Panc1 (cell line): ENCODE data around the gene MUC5B. TPM values are rescaled to one million over a fixed set of nuclear protein-coding genes. Genes with fewer than 3 reads are reported as not detected.

Source experiments
- ATAC-seq: fragments of 200-7000 bp; cut with Tn5 transposase; 2 replicates; pipeline ENCODE4 v1.9.1; 2020; ENCODE audit warnings: mild to moderate bottlenecking, moderate library complexity
- BruUV-seq: library from RNA; stranded (reverse); fragments of 400-500 nt; replicated peaks from 2 replicates; lab custom pipeline; 2021; lab: Mats Ljungman, UMichigan
- CTCF ChIA-PET: fragments of 300-600 bp; sonication (Branson Sonifier 250); formaldehyde crosslinking; loops from one replicate; lab custom pipeline; 2022; ENCODE audit warnings: antibody characterized with exemption; lab: Charles Lee
- POLR2A ChIA-PET: fragments of 300-600 bp; sonication (Branson Sonifier 250); formaldehyde crosslinking; loops from one replicate; lab custom pipeline; 2022; ENCODE audit warnings: antibody characterized with exemption; lab: Charles Lee
- DNase-seq: peaks from one replicate; pipeline ENCODE4 v3.0.0-alpha.2; 2010; ENCODE audit warnings: low read depth, low spot score
- H3K27ac ChIP-seq: 2 replicates; pipeline ENCODE4 v1.5.1; 2011; ENCODE audit warnings: mild to moderate bottlenecking, low read length, inconsistent platforms
- H3K27me3 ChIP-seq: fragments of 200-500 bp; sonication (Bioruptor generic); 2 replicates; pipeline ENCODE4 v1.6.0; 2014; ENCODE audit warnings: low read length, inconsistent platforms; ENCODE audit not compliant: control insufficient read depth, insufficient read depth
- H3K36me3 ChIP-seq: fragments of 200-500 bp; sonication (Bioruptor generic); 2 replicates; pipeline ENCODE4 v1.5.1; 2014; ENCODE audit warnings: inconsistent platforms, mild to moderate bottlenecking, low read length, moderate library complexity; ENCODE audit not compliant: control insufficient read depth, insufficient read depth
- H3K4me1 ChIP-seq: 2 replicates; pipeline ENCODE4 v1.5.1; 2011; ENCODE audit warnings: inconsistent platforms, mild to moderate bottlenecking, low read length, moderate library complexity; ENCODE audit not compliant: control insufficient read depth, insufficient read depth
- H3K4me3 ChIP-seq, 2 experiments: 2 replicates each; pipeline ENCODE4 v1.5.1; 2011 to 2012; ENCODE audit warnings: low read depth in 2 of 2, low read length in 2 of 2, mild to moderate bottlenecking in 2 of 2, inconsistent platforms in 1 of 2, moderate library complexity in 1 of 2
- H3K9me3 ChIP-seq: fragments of 200-500 bp; sonication (Bioruptor generic); 2 replicates; pipeline ENCODE4 v1.5.1; 2014; ENCODE audit warnings: low read depth, mild to moderate bottlenecking, inconsistent platforms, low read length, moderate library complexity; ENCODE audit not compliant: control insufficient read depth, insufficient read depth
- CTCF ChIP-seq: fragments of 450-650 bp; IDR thresholded peaks from 2 replicates; pipeline ENCODE4 v1.5.1; 2017; ENCODE audit warnings: mild to moderate bottlenecking
- POLR2AphosphoS5 ChIP-seq: IDR thresholded peaks from 2 replicates; pipeline ENCODE4 v1.6.1; 2012; ENCODE audit warnings: mild to moderate bottlenecking, low read depth, low read length, moderate library complexity
- REST ChIP-seq, 2 experiments: IDR thresholded peaks; 2 replicates each; pipeline ENCODE4 v1.6.1; 2011 to 2012; ENCODE audit warnings: low read depth in 2 of 2, control low read depth in 1 of 2, low read length in 1 of 2, mild to moderate bottlenecking in 1 of 2, moderate library complexity in 1 of 2; ENCODE audit not compliant: insufficient read depth in 1 of 2
- SIN3A ChIP-seq: IDR thresholded peaks from 2 replicates; pipeline ENCODE4 v1.6.1; 2012; ENCODE audit warnings: low read depth, mild to moderate bottlenecking, low read length, moderate library complexity, borderline replicate concordance; ENCODE audit not compliant: insufficient read depth
- TCF7L2 ChIP-seq: IDR thresholded peaks from 2 replicates; pipeline ENCODE4 v1.6.1; 2011; ENCODE audit warnings: mild to moderate bottlenecking, low read depth, low read length, inconsistent platforms
- in situ Hi-C: cut with HindIII; loops from 2 replicates; pipeline ENCODE4 v1.10.0; 2016; ENCODE audit warnings: low sequenced_read_pairs, low pct_unique_long_range_greater_than_20kb
- intact Hi-C: fragments of 100-400 bp; cut with micrococcal nuclease; formaldehyde crosslinking; loops from one replicate; pipeline ENCODE4 v1.10.0; 2022; ENCODE audit not compliant: unreplicated experiment
- total RNA-seq: library from RNA; stranded (reverse); gene quantifications from one replicate; pipeline ENCODE4 v1.2.1, GENCODE V29; 2021; ENCODE audit not compliant: unreplicated experiment

MUC5B gene
- total RNA-seq, 1 experiment from 2014 or later = 1.2 TPM

- intact Hi-C loops = loop anchor here (10.0 kb wide), 1 partner anchor 210 kb away; no protein-coding TSS in a partner anchor
- H3K4me1 ChIP-seq = peaks cover 20% of the 10 kb centered on the region
- no peaks in the 10 kb centered on the region for H3K36me3 ChIP-seq
- H3K27ac ChIP-seq = no peak overlapping the region
- TF ChIP-seq REST (IDR thresholded peaks at IDR 0.05; ENCODE audit: insufficient read depth in 1 of 2, low read depth in 2 of 2, low read length in 1 of 2) (no peak), TCF7L2 (no peak), SIN3A (no peak), POLR2AphosphoS5 (no peak), CTCF (no peak)
- no peaks in the 10 kb centered on the region for H3K9me3 ChIP-seq
- POLR2A ChIA-PET = no interaction called here
- DNase-seq (no peak), ATAC-seq (no peak)
- H3K27me3 ChIP-seq = no peaks in the 10 kb centered on the region
- in situ Hi-C loops = no loop called here
- no TSS peak for BruUV-seq
- H3K4me3 ChIP-seq = no peak overlapping the region
- CTCF ChIA-PET = no interaction called here
Measured at GRCh38 chr11:1305063-1305495, 82.2 kb downstream of the MUC5B start.

GRCh38 chr11:1305501-1306056 is 82.7 kb downstream of the MUC5B start:
- Histone ChIP-seq H3K36me3 (no peaks in the 10 kb centered on the region), H3K4me1 (peaks cover 20% of the 10 kb centered on the region), H3K27me3 (no peaks in the 10 kb centered on the region), H3K27ac (no peak overlapping the region), H3K9me3 (no peaks in the 10 kb centered on the region), H3K4me3 (no peak overlapping the region)
- ChIA-PET POLR2A (no interaction called here), CTCF (no interaction called here)
- DNase-seq (no peak), ATAC-seq (no peak)
- in situ Hi-C loops (no loop called here), intact Hi-C loops (loop anchor here (10.0 kb wide), 1 partner anchor 209 kb away; no protein-coding TSS in a partner anchor)
- TF ChIP-seq REST (IDR thresholded peaks at IDR 0.05; ENCODE audit: insufficient read depth in 1 of 2, low read depth in 2 of 2, low read length in 1 of 2) (no peak), POLR2AphosphoS5 (no peak), SIN3A (no peak), TCF7L2 (no peak)
- no TSS peak for BruUV-seq
